Parathyroid adenoma (tissue), 2 donors: Measurements from ENCODE around the gene CHID1.
A peak's percentile ranks its signal among the peaks of the same experiment; 100 is the strongest.

ENCODE experiments used
- H2AFZ ChIP-seq: fragments of 300-600 bp; sonication (generic); one replicate; pipeline ENCODE4 v1.7.0; 2017; ENCODE audit warnings: antibody characterized with exemption, mild to moderate bottlenecking
- H3K27ac ChIP-seq: fragments of 300-600 bp; sonication (generic); one replicate; pipeline ENCODE4 v1.7.0; 2017
- H3K27me3 ChIP-seq: fragments of 300-600 bp; sonication (generic); one replicate; pipeline ENCODE4 v1.7.0; 2017; ENCODE audit warnings: low read length; ENCODE audit not compliant: control insufficient read depth, insufficient read depth
- H3K36me3 ChIP-seq: fragments of 300-600 bp; sonication (generic); one replicate; pipeline ENCODE4 v1.7.0; 2017; ENCODE audit warnings: low read length; ENCODE audit not compliant: control insufficient read depth, insufficient read depth
- H3K4me1 ChIP-seq: fragments of 300-600 bp; sonication (generic); one replicate; pipeline ENCODE4 v1.7.0; 2017; ENCODE audit warnings: control low read depth
- H3K4me2 ChIP-seq: fragments of 300-600 bp; sonication (generic); one replicate; pipeline ENCODE4 v1.7.0; 2017; ENCODE audit warnings: low read length
- H3K4me3 ChIP-seq: fragments of 300-600 bp; sonication (generic); one replicate; pipeline ENCODE4 v1.7.0; 2017; ENCODE audit warnings: low read depth, low read length
- H3K79me2 ChIP-seq: fragments of 300-600 bp; sonication (generic); one replicate; pipeline ENCODE4 v1.7.0; 2017; ENCODE audit warnings: control low read depth
- H3K9ac ChIP-seq: fragments of 300-600 bp; sonication (generic); one replicate; pipeline ENCODE4 v1.7.0; 2017; ENCODE audit warnings: mild to moderate bottlenecking
- H3K9me3 ChIP-seq: fragments of 300-600 bp; sonication (generic); one replicate; pipeline ENCODE4 v1.7.0; 2017; ENCODE audit warnings: low read length; ENCODE audit not compliant: control insufficient read depth
- TF ChIP-seq, protein P1 (sequence below): fragments of 300-600 bp; sonication (generic); IDR thresholded peaks from one replicate; pipeline ENCODE4 v1.7.0; 2017; ENCODE audit warnings: antibody characterized with exemption, mild to moderate bottlenecking
- donor health status: primary hyperparathyroidism.

The CHID1 gene

GRCh38 chr11:829847-830294 lies 80.7 kb downstream of the CHID1 start:
- peak overlapping the region; percentile 3 for H2AFZ ChIP-seq
- peak overlapping the region; percentile 22 for H3K4me3 ChIP-seq
- no peak overlapping the region for H3K9ac ChIP-seq
- no peaks in the 10 kb centered on the region for H3K27me3 ChIP-seq
- TF ChIP-seq, protein P1, sequence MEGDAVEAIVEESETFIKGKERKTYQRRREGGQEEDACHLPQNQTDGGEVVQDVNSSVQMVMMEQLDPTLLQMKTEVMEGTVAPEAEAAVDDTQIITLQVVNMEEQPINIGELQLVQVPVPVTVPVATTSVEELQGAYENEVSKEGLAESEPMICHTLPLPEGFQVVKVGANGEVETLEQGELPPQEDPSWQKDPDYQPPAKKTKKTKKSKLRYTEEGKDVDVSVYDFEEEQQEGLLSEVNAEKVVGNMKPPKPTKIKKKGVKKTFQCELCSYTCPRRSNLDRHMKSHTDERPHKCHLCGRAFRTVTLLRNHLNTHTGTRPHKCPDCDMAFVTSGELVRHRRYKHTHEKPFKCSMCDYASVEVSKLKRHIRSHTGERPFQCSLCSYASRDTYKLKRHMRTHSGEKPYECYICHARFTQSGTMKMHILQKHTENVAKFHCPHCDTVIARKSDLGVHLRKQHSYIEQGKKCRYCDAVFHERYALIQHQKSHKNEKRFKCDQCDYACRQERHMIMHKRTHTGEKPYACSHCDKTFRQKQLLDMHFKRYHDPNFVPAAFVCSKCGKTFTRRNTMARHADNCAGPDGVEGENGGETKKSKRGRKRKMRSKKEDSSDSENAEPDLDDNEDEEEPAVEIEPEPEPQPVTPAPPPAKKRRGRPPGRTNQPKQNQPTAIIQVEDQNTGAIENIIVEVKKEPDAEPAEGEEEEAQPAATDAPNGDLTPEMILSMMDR = no peak
- peak overlapping the region; percentile 57 for H3K4me2 ChIP-seq
- H3K79me2 ChIP-seq = no peaks in the 10 kb centered on the region
- no peak overlapping the region for H3K27ac ChIP-seq
- H3K9me3 ChIP-seq = no peaks in the 10 kb centered on the region
- H3K4me1 ChIP-seq = peaks cover 2% of the 10 kb centered on the region
- H3K36me3 ChIP-seq = no peaks in the 10 kb centered on the region

DNA sequence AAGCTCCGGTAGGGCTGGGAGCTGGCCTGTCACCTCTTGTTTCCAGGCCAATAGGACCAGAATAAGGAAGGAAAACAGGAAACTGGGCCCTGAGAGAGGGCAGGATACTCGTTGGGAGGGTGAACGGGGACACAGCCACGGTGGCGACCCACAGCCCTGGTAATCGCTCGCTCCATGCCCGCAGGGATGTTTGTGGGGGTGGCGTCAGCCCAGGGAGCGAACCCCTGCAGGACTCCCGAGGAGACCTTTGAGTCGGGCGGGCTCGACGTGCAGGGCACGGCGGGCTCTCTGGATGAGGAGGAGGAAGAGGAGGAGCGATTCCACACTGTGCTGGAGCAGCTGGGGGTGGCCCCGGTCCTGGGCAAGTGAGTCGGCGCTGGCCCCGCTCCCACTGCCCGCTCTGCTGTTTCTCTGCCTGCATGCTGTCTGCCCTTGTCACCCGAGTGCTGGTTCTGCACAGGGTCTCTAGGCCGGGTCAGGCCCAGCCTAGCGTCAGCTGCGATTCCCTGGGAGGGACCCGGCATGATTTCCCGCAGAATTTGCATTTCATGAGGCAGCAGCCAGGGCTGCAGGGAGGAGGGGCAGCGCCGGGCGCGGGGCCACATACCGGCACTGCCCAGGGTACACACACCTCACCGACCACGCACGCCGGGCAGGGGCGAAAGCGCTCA lies 81.3 kb downstream of the CHID1 start:
- Histone ChIP-seq H3K4me2 (peak overlapping the region; percentile 57), H3K27me3 (no peaks in the 10 kb centered on the region), H3K4me3 (peak overlapping the region; percentile 22), H3K79me2 (no peaks in the 10 kb centered on the region), H3K4me1 (peaks cover 2% of the 10 kb centered on the region), H3K9me3 (no peaks in the 10 kb centered on the region), H2AFZ (no peak overlapping the region), H3K27ac (no peak overlapping the region), H3K36me3 (no peaks in the 10 kb centered on the region), H3K9ac (no peak overlapping the region)
- TF ChIP-seq, protein P1 = no peak

GRCh38 chr11:828506-829175 lies 82.0 kb downstream of the CHID1 start:
- no peaks in the 10 kb centered on the region for H3K9me3 ChIP-seq
- H3K27me3 ChIP-seq = no peaks in the 10 kb centered on the region
- H3K4me2 ChIP-seq = no peak overlapping the region
- no peaks in the 10 kb centered on the region for H3K79me2 ChIP-seq
- H2AFZ ChIP-seq = no peak overlapping the region
- TF ChIP-seq, protein P1 = no peak
- no peaks in the 10 kb centered on the region for H3K36me3 ChIP-seq
- H3K27ac ChIP-seq = no peak overlapping the region
- H3K4me1 ChIP-seq = peaks cover 2% of the 10 kb centered on the region
- H3K9ac ChIP-seq = no peak overlapping the region
- H3K4me3 ChIP-seq = no peak overlapping the region

GRCh38 chr11:827897-828192 lies 82.8 kb downstream of the CHID1 start, which contains the start of gene CRACR2B:
CRACR2B (plus strand) TSS chr11:827919; CDS start chr11:828608, 689 bp downstream.
- H3K9me3 ChIP-seq = no peaks in the 10 kb centered on the region
- H3K9ac ChIP-seq = no peak within 1 kb of the TSS
- peak within 1 kb of the TSS; percentile 77 for H3K4me2 ChIP-seq
- H3K36me3 ChIP-seq = no peaks in the 10 kb centered on the region
- no peaks in the 10 kb centered on the region for H3K27me3 ChIP-seq
- no peaks in the 10 kb centered on the region for H3K79me2 ChIP-seq
- TF ChIP-seq, protein P1 = no peak
- H3K27ac ChIP-seq = no peak within 1 kb of the TSS
- H2AFZ ChIP-seq = peak within 1 kb of the TSS; percentile 63
- H3K4me3 ChIP-seq = peak within 1 kb of the TSS; percentile 49
- peaks cover 2% of the 10 kb centered on the region for H3K4me1 ChIP-seq
